Testis (tissue), 3 donors: ENCODE measurements around the gene MBNL2. TPM values are rescaled to one million over a fixed set of nuclear protein-coding genes. Genes with fewer than 3 reads are reported as not detected.

ENCODE experiments used
- DNase-seq: peaks from one replicate; pipeline ENCODE4 v3.0.0-alpha.2; 2019
- H3K27ac ChIP-seq, 2 donors: fragments of 200-600 bp; sonication (generic); one replicate each; pipeline ENCODE4 v1.5.1; 2019
- H3K27me3 ChIP-seq: fragments of 200-600 bp; sonication (generic); one replicate; pipeline ENCODE4 v1.5.1; 2019
- H3K36me3 ChIP-seq: fragments of 200-600 bp; sonication (generic); one replicate; pipeline ENCODE4 v1.5.1; 2017; ENCODE audit warnings: low read depth; ENCODE audit errors: missing control alignments
- H3K4me1 ChIP-seq: fragments of 200-600 bp; sonication (generic); one replicate; pipeline ENCODE4 v1.5.1; 2019
- H3K4me3 ChIP-seq, 2 donors: fragments of 200-600 bp; sonication (generic); one replicate each; pipeline ENCODE4 v1.5.1; 2017 to 2019
- H3K9me3 ChIP-seq: fragments of 200-600 bp; sonication (generic); one replicate; pipeline ENCODE4 v1.5.1; 2017
- CTCF ChIP-seq, 3 experiments: fragments of 450-650 bp in 2 of 3; fragments of 200-600 bp in 1 of 3; sonication (generic) in 1 of 3; IDR thresholded peaks; one replicate each; pipeline ENCODE4 v1.5.1; 2016 to 2019; ENCODE audit warnings: antibody characterized with exemption in 3 of 3, mild to moderate bottlenecking in 2 of 3, moderate library complexity in 1 of 3
- POLR2A ChIP-seq: fragments of 450-650 bp; IDR thresholded peaks from one replicate; pipeline ENCODE4 v1.6.1; 2017; ENCODE audit warnings: antibody characterized with exemption, mild to moderate bottlenecking, moderate library complexity
- WGBS, 2 donors: methylation state at CpG; one replicate each; pipeline ENCODE4 v1.1.5; 2018; 5-methylcytosine and 5-hydroxymethylcytosine counted together
- intact Hi-C: fragments of 100-400 bp; cut with DNase I; formaldehyde crosslinking; loops from one replicate; pipeline ENCODE4 v1.15.1; 2023; ENCODE audit warnings: low total_unique reads
- polyA plus RNA-seq: library from polyadenylated mRNA; stranded (reverse); fragments of 350-450 nt; fragmentation: Illumina TruSeq; extraction: RNeasy Lipid Tissue Mini Kit (QIAGEN cat#74804); gene quantifications from one replicate; pipeline ENCODE4 v1.2.3, GENCODE V29; 2014; ENCODE audit warnings: low read depth, low replicate concordance; ENCODE audit not compliant: insufficient read depth
- total RNA-seq, 2 donors: library from RNA; depleted of rRNA; stranded (reverse); fragments of >200 nt; gene quantifications; one replicate each; pipeline ENCODE4 v1.2.3, GENCODE V29; 2016

Gene MBNL2
- total and polyA plus RNA-seq, 3 donors from 2014 or later, result 21.5 to 83.0 (median 69.4) TPM

GRCh38 chr13:97267418-97268059 lies 45.4 kb downstream of the MBNL2 start:
- Histone ChIP-seq H3K36me3 (no peaks in the 10 kb centered on the region), H3K4me3 (no peak overlapping the region), H3K4me1 (peaks cover 16% of the 10 kb centered on the region), H3K27me3 (no peaks in the 10 kb centered on the region), H3K27ac (no peak overlapping the region), H3K9me3 (no peaks in the 10 kb centered on the region)
- no peak for DNase-seq
- 67 to 78% methylated on average over 11 of the region's 11 CpGs for WGBS, 2 donors
- no peak for TF ChIP-seq CTCF (IDR thresholded peaks at IDR 0.05)
- no peak for TF ChIP-seq POLR2A
- intact Hi-C loops, result no loop called here

DNA sequence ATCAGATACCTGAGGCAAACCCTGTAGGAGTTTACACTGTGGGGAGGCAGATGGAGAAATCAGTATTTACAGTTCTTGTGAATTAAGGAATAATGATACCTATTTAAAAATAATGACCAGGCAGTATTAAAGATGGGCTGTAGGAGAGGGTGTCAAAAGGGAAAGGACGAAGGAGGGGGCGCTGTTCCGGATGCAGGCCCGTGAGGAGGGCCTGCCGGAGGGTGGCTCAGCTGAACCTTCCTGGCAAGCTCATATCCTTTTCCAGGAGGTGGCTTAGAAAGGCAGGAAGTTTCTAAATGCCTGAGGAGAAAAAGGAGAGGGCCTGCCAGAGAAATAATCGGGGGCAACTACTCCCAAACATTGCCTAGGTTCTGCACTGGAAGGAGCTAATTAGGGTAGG lies 46.6 kb downstream of the MBNL2 start:
- no peaks in the 10 kb centered on the region for H3K9me3 ChIP-seq
- peak overlapping the region in 1 of 2 donors; percentile 34 for H3K27ac ChIP-seq
- no peaks in the 10 kb centered on the region for H3K27me3 ChIP-seq
- H3K4me3 ChIP-seq, result no peak overlapping the region
- intact Hi-C loops, result no loop called here
- H3K4me1 ChIP-seq, result peaks cover 16% of the 10 kb centered on the region
- H3K36me3 ChIP-seq, result no peaks in the 10 kb centered on the region
- TF ChIP-seq CTCF (IDR thresholded peaks at IDR 0.05) (no peak), POLR2A (no peak)
- no peak for DNase-seq
- 57 to 61% methylated on average over 6 of the region's 6 CpGs for WGBS, 2 donors

DNA sequence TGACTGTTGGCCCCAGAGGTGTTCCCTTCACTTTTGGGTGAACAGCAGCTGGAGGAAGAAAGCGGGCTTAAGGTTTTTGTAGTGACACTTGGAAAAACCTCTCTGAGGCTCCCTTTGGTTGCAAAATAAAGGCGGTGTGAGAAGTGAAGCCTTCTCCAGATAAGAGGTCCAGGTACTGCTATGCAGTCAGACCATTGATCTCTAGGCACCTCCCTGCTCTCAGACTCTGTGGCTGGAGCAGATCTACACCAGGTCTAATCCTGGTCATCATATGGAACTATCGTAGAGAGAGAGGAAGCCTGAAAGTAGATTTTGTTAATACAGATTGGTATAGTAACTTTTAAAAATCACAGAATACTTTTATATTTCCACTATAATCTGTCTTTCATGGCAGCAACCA lies 47.5 kb downstream of the MBNL2 start:
- Histone ChIP-seq H3K27ac (no peak overlapping the region), H3K36me3 (no peaks in the 10 kb centered on the region), H3K27me3 (no peaks in the 10 kb centered on the region), H3K9me3 (no peaks in the 10 kb centered on the region), H3K4me3 (no peak overlapping the region), H3K4me1 (peaks cover 16% of the 10 kb centered on the region)
- TF ChIP-seq CTCF (IDR thresholded peaks at IDR 0.05) (no peak), POLR2A (no peak)
- intact Hi-C loops, result no loop called here
- no peak for DNase-seq
- WGBS, 2 donors, result 86 to 93% methylated on average over 3 of the region's 3 CpGs

DNA sequence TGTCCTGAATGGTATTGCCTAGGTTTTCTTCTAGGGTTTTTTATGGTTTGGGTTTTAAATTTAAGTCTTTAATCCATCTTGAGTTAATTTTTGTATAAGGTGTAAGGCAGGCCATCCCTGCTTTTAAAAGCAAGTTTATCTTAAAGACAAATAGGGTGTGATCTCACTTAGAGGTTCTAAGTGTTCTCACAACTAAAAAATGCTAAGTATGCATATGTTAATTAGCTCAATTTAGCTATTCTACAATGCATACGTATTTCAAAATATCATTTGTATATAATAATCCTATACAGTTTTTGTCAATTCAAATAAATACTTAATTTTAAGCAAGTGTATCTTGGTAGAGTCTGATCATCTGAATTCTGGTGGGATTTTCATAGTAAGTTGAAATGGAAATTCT lies 50.4 kb downstream of the MBNL2 start:
- Histone ChIP-seq H3K36me3 (no peaks in the 10 kb centered on the region), H3K27me3 (no peaks in the 10 kb centered on the region), H3K27ac (no peak overlapping the region), H3K4me3 (no peak overlapping the region), H3K4me1 (peaks cover 9% of the 10 kb centered on the region), H3K9me3 (no peaks in the 10 kb centered on the region)
- 85 to 88% methylated on average over 1 of the region's 1 CpG for WGBS, 2 donors
- TF ChIP-seq CTCF (IDR thresholded peaks at IDR 0.05) (no peak), POLR2A (no peak)
- DNase-seq, result no peak
- intact Hi-C loops, result no loop called here

DNA sequence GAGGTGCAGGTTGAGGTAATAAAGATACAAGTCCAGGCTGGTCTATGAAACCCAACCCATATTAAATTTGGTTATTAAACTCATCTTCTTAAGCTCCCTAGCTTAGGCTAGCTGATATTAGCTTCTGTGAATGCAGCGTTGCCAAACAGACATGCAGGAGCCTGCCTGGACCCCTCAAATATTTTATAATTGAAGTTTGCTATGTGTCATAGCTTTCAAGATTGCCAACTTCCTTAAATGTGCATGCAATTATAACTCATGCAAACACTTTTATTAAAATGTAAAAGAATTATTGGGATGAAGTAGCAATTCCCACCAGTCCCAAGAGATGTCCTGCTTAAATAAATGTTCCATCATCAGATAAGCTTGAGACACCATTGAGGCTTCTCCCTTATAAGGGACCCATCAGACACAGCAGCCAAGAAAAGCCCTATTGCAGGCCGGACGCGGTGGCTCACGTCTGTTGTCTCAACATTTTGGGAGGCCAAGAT lies 51.3 kb downstream of the MBNL2 start:
- no peaks in the 10 kb centered on the region for H3K36me3 ChIP-seq
- no peaks in the 10 kb centered on the region for H3K9me3 ChIP-seq
- no peak overlapping the region for H3K4me3 ChIP-seq
- TF ChIP-seq CTCF (IDR thresholded peaks at IDR 0.05), result no peak
- no peak for TF ChIP-seq POLR2A
- intact Hi-C loops, result no loop called here
- WGBS, 2 donors, result 73 to 80% methylated on average over 5 of the region's 5 CpGs
- H3K27ac ChIP-seq, result no peak overlapping the region
- no peak for DNase-seq
- H3K27me3 ChIP-seq, result no peaks in the 10 kb centered on the region
- H3K4me1 ChIP-seq, result peaks cover 8% of the 10 kb centered on the region
